Natural killer cell treated with Interleukin-12 subunit alpha and Interleukin-12 subunit beta and Interleukin-15 and Interleukin-18, amount 100 ng/mL, for 72 hours (primary cell): ENCODE data around the gene PTER. TPM values are rescaled to one million over a fixed set of nuclear protein-coding genes. Genes with fewer than 3 reads are reported as not detected.
A peak's percentile ranks its signal among the peaks of the same experiment; 100 is the strongest.

ENCODE experiments used
- ATAC-seq, 2 donors: fragments of 150-1000 bp; cut with Tn5 transposase in 1 of 2; sonication (Bioruptor Pico), chemical (Tn5 transposase) in 1 of 2; 2 replicates each; pipeline ENCODE4 v1.10.0; 2021
- DNase-seq: peaks from one replicate; pipeline ENCODE4 v3.0.0; 2022; ENCODE audit warnings: low spot score
- H3K27ac Mint-ChIP-seq, 2 donors: 1 replicate in 1 of 2; 2 replicates in 1 of 2; pipeline ENCODE4 v1.8.0; 2022; ENCODE audit warnings: mixed read lengths in 2 of 2, mild to moderate bottlenecking in 1 of 2, moderate library complexity in 1 of 2
- H3K27me3 Mint-ChIP-seq, 2 donors: 1 replicate in 1 of 2; 2 replicates in 1 of 2; pipeline ENCODE4 v1.8.0; 2022; ENCODE audit warnings: mixed read lengths in 2 of 2
- H3K36me3 Mint-ChIP-seq: one replicate; pipeline ENCODE4 v1.8.0; 2022; ENCODE audit warnings: mixed read lengths
- H3K4me1 Mint-ChIP-seq, 2 donors: 1 replicate in 1 of 2; 2 replicates in 1 of 2; pipeline ENCODE4 v1.8.0; 2022; ENCODE audit warnings: low read depth in 2 of 2, mixed read lengths in 2 of 2, mild to moderate bottlenecking in 1 of 2
- H3K4me3 Mint-ChIP-seq: one replicate; pipeline ENCODE4 v1.8.0; 2022; ENCODE audit warnings: mixed read lengths
- H3K9me3 Mint-ChIP-seq: 2 replicates; pipeline ENCODE4 v1.8.0; 2022; ENCODE audit warnings: mixed read lengths
- total RNA-seq, 2 donors: library from RNA; stranded (reverse); gene quantifications; one replicate each; pipeline ENCODE4 v1.2.3, GENCODE V29; 2022

The PTER gene
- total RNA-seq, result 10 to 100 TPM; 15.9 to 18.5 TPM

- DNase-seq (peak; percentile 97), ATAC-seq (peak; percentile 100)
- H3K4me3 Mint-ChIP-seq, result peak within 1 kb of the TSS; percentile 94
- H3K4me1 Mint-ChIP-seq, result peaks cover 34 to 37% of the 10 kb centered on the region in 2 donors
- H3K9me3 Mint-ChIP-seq, result no peaks in the 10 kb centered on the region
- H3K27me3 Mint-ChIP-seq, result no peaks in the 10 kb centered on the region
- no peaks in the 10 kb centered on the region for H3K36me3 Mint-ChIP-seq
- H3K27ac Mint-ChIP-seq, result peak within 1 kb of the TSS; percentile 77 to 81
These were observed at the start of gene PTER for GRCh38 chr10:16436758-16437539. Gene PTER (plus strand): TSS chr10:16437010. CDS start chr10:16484385, 47,375 bp downstream.

GRCh38 chr10:16392531-16393069, 44.2 kb upstream of the PTER start:
- no peak overlapping the region for H3K4me3 Mint-ChIP-seq
- H3K4me1 Mint-ChIP-seq, result no peaks in the 10 kb centered on the region
- H3K36me3 Mint-ChIP-seq, result no peaks in the 10 kb centered on the region
- no peak for ATAC-seq
- H3K9me3 Mint-ChIP-seq, result no peaks in the 10 kb centered on the region
- DNase-seq, result no peak
- H3K27me3 Mint-ChIP-seq, result peaks cover 17 to 24% of the 10 kb centered on the region in 2 donors
- H3K27ac Mint-ChIP-seq, result no peak overlapping the region

GRCh38 chr10:16393271-16393858, 43.4 kb upstream of the PTER start:
- no peak for DNase-seq
- ATAC-seq, result no peak
- H3K4me3 Mint-ChIP-seq, result no peak overlapping the region
- H3K27ac Mint-ChIP-seq, result no peak overlapping the region
- no peaks in the 10 kb centered on the region for H3K9me3 Mint-ChIP-seq
- peaks cover 17 to 30% of the 10 kb centered on the region in 2 donors for H3K27me3 Mint-ChIP-seq
- H3K4me1 Mint-ChIP-seq, result no peaks in the 10 kb centered on the region
- H3K36me3 Mint-ChIP-seq, result no peaks in the 10 kb centered on the region

GRCh38 chr10:16401416-16401815, 35.4 kb upstream of the PTER start:
- Mint-ChIP-seq H3K9me3 (no peaks in the 10 kb centered on the region), H3K27ac (no peak overlapping the region), H3K27me3 (peaks cover 14 to 16% of the 10 kb centered on the region in 2 donors), H3K36me3 (no peaks in the 10 kb centered on the region), H3K4me3 (no peak overlapping the region), H3K4me1 (no peaks in the 10 kb centered on the region)
- DNase-seq, result no peak
- no peak for ATAC-seq

- no peak for DNase-seq
- peaks cover 0 to 3% of the 10 kb centered on the region in 2 donors for H3K4me1 Mint-ChIP-seq
- no peak for ATAC-seq
- H3K36me3 Mint-ChIP-seq, result no peaks in the 10 kb centered on the region
- no peak overlapping the region for H3K27ac Mint-ChIP-seq
- peaks cover 26 to 39% of the 10 kb centered on the region in 2 donors for H3K27me3 Mint-ChIP-seq
- no peak overlapping the region for H3K4me3 Mint-ChIP-seq
- H3K9me3 Mint-ChIP-seq, result no peaks in the 10 kb centered on the region
These were observed 28.4 kb upstream of the PTER start for GRCh38 chr10:16408379-16408778.

GRCh38 chr10:16417341-16417740, 19.5 kb upstream of the PTER start:
- Mint-ChIP-seq H3K36me3 (no peaks in the 10 kb centered on the region), H3K4me1 (no peaks in the 10 kb centered on the region), H3K27me3 (peaks cover 9 to 24% of the 10 kb centered on the region in 2 donors), H3K4me3 (no peak overlapping the region), H3K9me3 (no peaks in the 10 kb centered on the region), H3K27ac (no peak overlapping the region)
- no peak for ATAC-seq
- no peak for DNase-seq

GRCh38 chr10:16423599-16423998, 13.2 kb upstream of the PTER start:
- Mint-ChIP-seq H3K4me1 (no peaks in the 10 kb centered on the region), H3K27ac (no peak overlapping the region), H3K9me3 (no peaks in the 10 kb centered on the region), H3K36me3 (no peaks in the 10 kb centered on the region), H3K4me3 (no peak overlapping the region), H3K27me3 (peaks cover 8 to 16% of the 10 kb centered on the region in 2 donors)
- DNase-seq (no peak), ATAC-seq (no peak)

GRCh38 chr10:16425449-16425848, 11.4 kb upstream of the PTER start:
- Mint-ChIP-seq H3K27me3 (peaks cover 2 to 8% of the 10 kb centered on the region in 2 donors), H3K4me1 (no peaks in the 10 kb centered on the region), H3K36me3 (no peaks in the 10 kb centered on the region), H3K4me3 (no peak overlapping the region), H3K27ac (no peak overlapping the region), H3K9me3 (no peaks in the 10 kb centered on the region)
- DNase-seq (no peak), ATAC-seq (peak in 1 of 2 donors; percentile 50)

GRCh38 chr10:16429539-16429938, 7.3 kb upstream of the PTER start:
- Mint-ChIP-seq H3K4me1 (no peaks in the 10 kb centered on the region), H3K27ac (no peak overlapping the region), H3K27me3 (no peaks in the 10 kb centered on the region), H3K9me3 (no peaks in the 10 kb centered on the region), H3K4me3 (no peak overlapping the region), H3K36me3 (no peaks in the 10 kb centered on the region)
- DNase-seq (no peak), ATAC-seq (no peak)

- Mint-ChIP-seq H3K4me1 (peaks cover 30 to 32% of the 10 kb centered on the region in 2 donors), H3K36me3 (no peaks in the 10 kb centered on the region), H3K27me3 (no peaks in the 10 kb centered on the region), H3K9me3 (no peaks in the 10 kb centered on the region), H3K4me3 (peak overlapping the region; percentile 94), H3K27ac (peak overlapping the region; percentile 77 to 81)
- ATAC-seq (no peak), DNase-seq (no peak)
These were observed 448 bp upstream of the PTER start for GRCh38 chr10:16436367-16436757.

- Mint-ChIP-seq H3K9me3 (no peaks in the 10 kb centered on the region), H3K4me3 (peak overlapping the region; percentile 94), H3K36me3 (no peaks in the 10 kb centered on the region), H3K27me3 (no peaks in the 10 kb centered on the region), H3K27ac (peak overlapping the region; percentile 77 to 81), H3K4me1 (peaks cover 35 to 37% of the 10 kb centered on the region in 2 donors)
- ATAC-seq (no peak), DNase-seq (no peak)
These were observed 707 bp downstream of the PTER start for GRCh38 chr10:16437540-16437894.

- Mint-ChIP-seq H3K27ac (peak overlapping the region in 1 of 2 donors; percentile 24), H3K9me3 (no peaks in the 10 kb centered on the region), H3K4me1 (peaks cover 37 to 44% of the 10 kb centered on the region in 2 donors), H3K27me3 (no peaks in the 10 kb centered on the region), H3K4me3 (peak overlapping the region; percentile 51), H3K36me3 (no peaks in the 10 kb centered on the region)
- DNase-seq (no peak), ATAC-seq (no peak)
These were observed 2.5 kb downstream of the PTER start for GRCh38 chr10:16439295-16439694.

GRCh38 chr10:16440396-16441133, 3.8 kb downstream of the PTER start:
- Mint-ChIP-seq H3K9me3 (no peaks in the 10 kb centered on the region), H3K36me3 (no peaks in the 10 kb centered on the region), H3K27ac (peak overlapping the region; percentile 22 to 63), H3K27me3 (no peaks in the 10 kb centered on the region), H3K4me1 (peaks cover 37 to 44% of the 10 kb centered on the region in 2 donors), H3K4me3 (peak overlapping the region; percentile 7)
- DNase-seq, result no peak
- ATAC-seq, result no peak
